CD14-positive monocyte (primary cell): ENCODE data around the gene CT47C1. TPM values are rescaled to one million over a fixed set of nuclear protein-coding genes. Genes with fewer than 3 reads are reported as not detected.
A peak's percentile ranks its signal among the peaks of the same experiment; 100 is the strongest.
"Not testable (repeated sequence)": the region's sequence is repeated elsewhere in the genome, so short reads cannot be mapped to it uniquely, and the experiment has no call there.

Experiments used
- DNase-seq, 3 donors: peaks; one replicate each; pipeline ENCODE4 v3.0.0-alpha.2; 2011 to 2022
- H2AFZ ChIP-seq: 2 replicates; pipeline ENCODE4 v1.6.0; 2012; ENCODE audit warnings: mild to moderate bottlenecking, low read depth, low read length, inconsistent platforms; ENCODE audit not compliant: insufficient read depth, poor library complexity, severe bottlenecking
- H3K27ac ChIP-seq, 2 donors: 1 replicate in 1 of 2; 2 replicates in 1 of 2; pipeline ENCODE4 v1.5.1; 2012 to 2013; ENCODE audit warnings: low read length in 2 of 2, control low read depth in 1 of 2, inconsistent platforms in 1 of 2, low read depth in 1 of 2, mild to moderate bottlenecking in 1 of 2
- H3K27me3 ChIP-seq, 2 donors: one replicate each; pipeline versions ENCODE4 v1.6.0 to v1.6.1; 2011 to 2013; ENCODE audit warnings: low read length in 2 of 2; ENCODE audit not compliant: control insufficient read depth in 2 of 2, insufficient read depth in 2 of 2
- H3K36me3 ChIP-seq, 2 donors: replicated peaks in 1 of 2; 1 replicate in 1 of 2; 2 replicates in 1 of 2; pipeline versions ENCODE4 v1.5.1 to v1.6.1; 2012 to 2013; ENCODE audit warnings: low read length in 2 of 2, control low read depth in 1 of 2, inconsistent platforms in 1 of 2, mild to moderate bottlenecking in 1 of 2; ENCODE audit not compliant: insufficient read depth in 2 of 2, control insufficient read depth in 1 of 2
- H3K4me1 ChIP-seq, 2 donors: 1 replicate in 1 of 2; 2 replicates in 1 of 2; pipeline versions ENCODE4 v1.5.1 to v1.6.1; 2012 to 2013; ENCODE audit warnings: low read length in 2 of 2, control low read depth in 1 of 2, inconsistent platforms in 1 of 2, mild to moderate bottlenecking in 1 of 2, moderate library complexity in 1 of 2; ENCODE audit not compliant: insufficient read depth in 2 of 2, control insufficient read depth in 1 of 2
- H3K4me2 ChIP-seq: replicated peaks from 2 replicates; pipeline ENCODE3; 2012; ENCODE audit warnings: low read length, moderate library complexity, mild to moderate bottlenecking; ENCODE audit not compliant: poor library complexity, severe bottlenecking; ENCODE audit errors: extremely low read depth
- H3K4me3 ChIP-seq, 3 experiments: fragments of 200-600 bp in 1 of 3; sonication (generic) in 1 of 3; replicated peaks in 1 of 3; 1 replicate in 2 of 3; 2 replicates in 1 of 3; pipeline ENCODE4 v1.5.1; 2011 to 2013; ENCODE audit warnings: low read length in 3 of 3, mild to moderate bottlenecking in 3 of 3, control low read depth in 2 of 3, low read depth in 2 of 3, inconsistent platforms in 1 of 3, moderate library complexity in 1 of 3
- H3K79me2 ChIP-seq: 2 replicates; pipeline ENCODE4 v1.6.0; 2012; ENCODE audit warnings: mild to moderate bottlenecking, control low read depth, inconsistent platforms, low read length, moderate library complexity; ENCODE audit not compliant: insufficient read depth
- H3K9ac ChIP-seq: 2 replicates; pipeline ENCODE4 v1.6.0; 2017; ENCODE audit warnings: low read length, mild to moderate bottlenecking; ENCODE audit not compliant: insufficient read depth, poor library complexity, severe bottlenecking
- H3K9me3 ChIP-seq, 2 donors: replicated peaks in 1 of 2; 1 replicate in 1 of 2; 2 replicates in 1 of 2; pipeline versions ENCODE4 v1.5.1 to v1.6.1; 2012 to 2013; ENCODE audit warnings: low read length in 2 of 2, control low read depth in 1 of 2; ENCODE audit not compliant: control insufficient read depth in 1 of 2, insufficient read depth in 1 of 2
- H4K20me1 ChIP-seq: 2 replicates; pipeline ENCODE4 v1.6.0; 2012; ENCODE audit warnings: mild to moderate bottlenecking, low read length, control low read depth, moderate library complexity; ENCODE audit not compliant: insufficient read depth
- H3K27ac Mint-ChIP-seq, 7 donors: one replicate each; pipeline ENCODE4 v1.8.0; 2020; ENCODE audit warnings: mild to moderate bottlenecking in 7 of 7, mixed read lengths in 7 of 7, moderate library complexity in 6 of 7, inconsistent platforms in 2 of 7
- H3K27me3 Mint-ChIP-seq, 3 donors: one replicate each; pipeline ENCODE4 v1.8.0; 2021 to 2022; ENCODE audit warnings: low read depth in 3 of 3, mild to moderate bottlenecking in 3 of 3, mixed read lengths in 3 of 3, moderate library complexity in 3 of 3, inconsistent platforms in 1 of 3
- H3K36me3 Mint-ChIP-seq, 2 donors: one replicate each; pipeline ENCODE4 v1.8.0; 2020; ENCODE audit warnings: mixed read lengths in 2 of 2, inconsistent platforms in 1 of 2, mild to moderate bottlenecking in 1 of 2
- H3K4me1 Mint-ChIP-seq: one replicate; pipeline ENCODE4 v1.8.0; 2020; ENCODE audit warnings: mild to moderate bottlenecking, mixed read lengths
- H3K4me3 Mint-ChIP-seq, 2 donors: one replicate each; pipeline ENCODE4 v1.8.0; 2020; ENCODE audit warnings: mild to moderate bottlenecking in 2 of 2, mixed read lengths in 2 of 2, moderate library complexity in 1 of 2
- H3K9me3 Mint-ChIP-seq, 7 donors: one replicate each; pipeline ENCODE4 v1.8.0; 2020 to 2022; ENCODE audit warnings: mixed read lengths in 7 of 7, mild to moderate bottlenecking in 6 of 7, moderate library complexity in 6 of 7, inconsistent platforms in 2 of 7
- CTCF ChIP-seq: fragments of 200-600 bp; IDR thresholded peaks from one replicate; pipeline ENCODE4 v1.8.0; 2022; ENCODE audit warnings: antibody characterized with exemption, mild to moderate bottlenecking
- WGBS: methylation state at CpG from one replicate; pipeline ENCODE4 v1.1.5; 2013; ENCODE audit warnings: missing lambda C conversion rate; ENCODE audit not compliant: insufficient coverage; 5-methylcytosine and 5-hydroxymethylcytosine counted together
- intact Hi-C, 2 donors: fragments of 100-400 bp; cut with micrococcal nuclease; formaldehyde crosslinking; loops; one replicate each; pipeline versions ENCODE4 v1.15.0 to v1.15.1; 2023
- polyA minus RNA-seq: library from RNA; depleted of rRNA, polyadenylated mRNA; stranded (reverse); fragments of >200 nt; gene quantifications from 2 replicates; pipeline ENCODE4 v1.2.3, GENCODE V29; 2012
- polyA plus RNA-seq, 3 donors: library from polyadenylated mRNA; depleted of rRNA in 1 of 3; unstranded in 2 of 3; stranded (reverse) in 1 of 3; fragments of 300-500 nt in 2 of 3; fragments of >200 nt in 1 of 3; fragmentation: Illumina TruSeq in 2 of 3; gene quantifications; 1 replicate in 2 of 3; 2 replicates in 1 of 3; pipeline ENCODE4 v1.2.3, GENCODE V29; 2012 to 2021
- total RNA-seq, 12 experiments: library from RNA in 1 of 12; stranded (reverse) in 1 of 12; fragments of 120-200 nt in 1 of 12; gene quantifications; one replicate each; pipeline ENCODE4 v1.2.4 and lab custom pipeline; 2013 to 2026; ENCODE audit warnings: mixed read lengths in 6 of 12, inconsistent platforms in 1 of 12

The CT47C1 gene
- total RNA-seq (2013) = not detected
- polyA plus RNA-seq (not detected), polyA minus RNA-seq (not detected in 2 replicates), total RNA-seq (lab: John Stamatoyannopoulos, UW) (0 to 0.35 (median 0.08) reads per million in 11 experiments)

- Mint-ChIP-seq H3K27ac (peak within 1 kb of the TSS in 1 of 7 donors; percentile 13), H3K9me3 (no peaks in the 10 kb centered on the region), H3K27me3 (peaks cover 0 to 7% (median 0%) of the 10 kb centered on the region in 3 donors), H3K36me3 (no peaks in the 10 kb centered on the region), H3K4me1 (peaks cover 11% of the 10 kb centered on the region), H3K4me3 (no peak within 1 kb of the TSS)
- Histone ChIP-seq H3K36me3 (no peaks in the 10 kb centered on the region), H3K4me1 (peaks cover 0 to 8% of the 10 kb centered on the region in 2 donors), H3K27me3 (no peaks in the 10 kb centered on the region), H3K9ac (no peak within 1 kb of the TSS), H3K4me3 (no peak within 1 kb of the TSS), H3K27ac (no peak within 1 kb of the TSS), H2AFZ (no peak within 1 kb of the TSS), H3K4me2 (no peak within 1 kb of the TSS), H3K79me2 (no peaks in the 10 kb centered on the region), H4K20me1 (no peaks in the 10 kb centered on the region), H3K9me3 (no peaks in the 10 kb centered on the region)
- intact Hi-C loops = no loop called here
- no CpG with 5 or more reads among the region's 6 CpGs for WGBS
- no peak for DNase-seq
- TF ChIP-seq CTCF = no peak
These were observed at the start of gene CT47C1 for GRCh38 chrX:119072744-119073143. Gene CT47C1 (plus strand): TSS chrX:119072993. CDS start chrX:119073226, 233 bp downstream.

DNA sequence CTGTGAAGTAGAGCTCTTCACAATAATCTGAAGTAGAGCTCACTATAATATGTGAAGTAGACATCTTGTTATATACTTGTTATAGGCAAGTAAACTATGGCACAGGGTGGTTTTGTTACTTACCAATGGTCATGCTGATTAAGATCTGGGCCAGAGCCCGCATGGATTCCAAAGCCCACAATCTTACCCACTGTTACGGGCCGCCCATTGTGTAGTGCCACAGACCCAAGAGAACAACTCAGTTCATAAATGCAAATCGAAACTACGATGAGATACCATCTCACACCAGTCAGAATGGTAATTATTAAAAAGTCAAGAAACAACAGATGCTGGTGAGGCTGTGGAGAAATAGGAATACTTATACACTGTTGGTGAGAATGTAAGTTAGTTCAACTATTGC is 46.9 kb upstream of the CT47C1 start:
- no peaks in the 10 kb centered on the region for H4K20me1 ChIP-seq
- Mint-ChIP-seq H3K4me3 (no peak overlapping the region), H3K36me3 (peaks cover 8 to 11% of the 10 kb centered on the region in 2 donors), H3K4me1 (peaks cover 5% of the 10 kb centered on the region), H3K27ac (no peak overlapping the region), H3K27me3 (peaks cover 0 to 1% (median 0%) of the 10 kb centered on the region in 3 donors), H3K9me3 (peaks cover 0 to 14% (median 0%) of the 10 kb centered on the region in 7 donors)
- no peak overlapping the region for H2AFZ ChIP-seq
- TF ChIP-seq CTCF = no peak
- H3K4me3 ChIP-seq = no peak overlapping the region
- DNase-seq = no peak
- no peak overlapping the region for H3K9ac ChIP-seq
- H3K79me2 ChIP-seq = no peaks in the 10 kb centered on the region
- H3K4me1 ChIP-seq = peaks cover 5 to 12% of the 10 kb centered on the region in 2 donors
- no peak overlapping the region for H3K4me2 ChIP-seq
- H3K36me3 ChIP-seq = peaks cover 0 to 18% of the 10 kb centered on the region in 2 donors
- H3K27me3 ChIP-seq = no peaks in the 10 kb centered on the region
- no peak overlapping the region for H3K27ac ChIP-seq
- no CpG with 5 or more reads among the region's 5 CpGs for WGBS
- intact Hi-C loops = no loop called here
- H3K9me3 ChIP-seq = no peaks in the 10 kb centered on the region

GRCh38 chrX:119026344-119026743 is 46.4 kb upstream of the CT47C1 start:
- Mint-ChIP-seq H3K9me3 (peaks cover 0 to 14% (median 0%) of the 10 kb centered on the region in 7 donors), H3K27ac (peak overlapping the region in 1 of 7 donors; percentile 16)
- H3K79me2 ChIP-seq, H3K4me1 Mint-ChIP-seq, H3K9me3 ChIP-seq, H3K4me2 ChIP-seq, H4K20me1 ChIP-seq, H3K27me3 ChIP-seq, H3K27ac ChIP-seq, H2AFZ ChIP-seq, H3K27me3 Mint-ChIP-seq, H3K36me3 Mint-ChIP-seq, H3K4me3 ChIP-seq, intact Hi-C loops, DNase-seq, H3K4me3 Mint-ChIP-seq, H3K9ac ChIP-seq: not testable (repeated sequence)
- H3K36me3 ChIP-seq = peaks cover 0 to 18% of the 10 kb centered on the region in 2 donors
- no CpG with 5 or more reads among the region's 2 CpGs for WGBS
- peaks cover 5 to 12% of the 10 kb centered on the region in 2 donors for H3K4me1 ChIP-seq
